ENCODE data around the gene FAM89B. TPM values are rescaled to one million over a fixed set of nuclear protein-coding genes. Genes with fewer than 3 reads are reported as not detected.

FAM89B gene
- polyA plus RNA-seq, 2 donors: 27.9 to 36.5 TPM

GRCh38 chr11:65529475-65530156 lies 42.7 kb upstream of the FAM89B start:
- no peak overlapping the region for H3K4me3 ChIP-seq (ENCODE audit: low read depth in 1 of 2, low read length in 2 of 2)
- peaks cover 4 to 10% of the 10 kb centered on the region in 2 donors for H3K4me1 ChIP-seq (ENCODE audit: control insufficient read depth in 2 of 2, insufficient read depth in 2 of 2, low read length in 1 of 2)
- H3K27me3 ChIP-seq (ENCODE audit: control insufficient read depth in 1 of 2, insufficient read depth in 2 of 2, low read length in 2 of 2): no peaks in the 10 kb centered on the region
- H3K27ac ChIP-seq (ENCODE audit: low read depth in 2 of 2, low read length in 1 of 2): no peak overlapping the region
- 77 to 81% methylated on average over 10 of the region's 10 CpGs for WGBS, 2 donors
- H3K36me3 ChIP-seq (ENCODE audit: control insufficient read depth in 2 of 2, insufficient read depth in 2 of 2, low read length in 1 of 2): peaks cover 10 to 51% of the 10 kb centered on the region in 2 donors
- H3K9me3 ChIP-seq (ENCODE audit: control insufficient read depth in 2 of 2, insufficient read depth in 1 of 2, low read depth in 1 of 2, low read length in 1 of 2): no peaks in the 10 kb centered on the region

GRCh38 chr11:65530157-65530496 lies 42.2 kb upstream of the FAM89B start:
- 85 to 87% methylated on average over 5 of the region's 5 CpGs for WGBS, 2 donors
- peaks cover 10 to 53% of the 10 kb centered on the region in 2 donors for H3K36me3 ChIP-seq (ENCODE audit: control insufficient read depth in 2 of 2, insufficient read depth in 2 of 2, low read length in 1 of 2)
- H3K9me3 ChIP-seq (ENCODE audit: control insufficient read depth in 2 of 2, insufficient read depth in 1 of 2, low read depth in 1 of 2, low read length in 1 of 2): no peaks in the 10 kb centered on the region

DNA sequence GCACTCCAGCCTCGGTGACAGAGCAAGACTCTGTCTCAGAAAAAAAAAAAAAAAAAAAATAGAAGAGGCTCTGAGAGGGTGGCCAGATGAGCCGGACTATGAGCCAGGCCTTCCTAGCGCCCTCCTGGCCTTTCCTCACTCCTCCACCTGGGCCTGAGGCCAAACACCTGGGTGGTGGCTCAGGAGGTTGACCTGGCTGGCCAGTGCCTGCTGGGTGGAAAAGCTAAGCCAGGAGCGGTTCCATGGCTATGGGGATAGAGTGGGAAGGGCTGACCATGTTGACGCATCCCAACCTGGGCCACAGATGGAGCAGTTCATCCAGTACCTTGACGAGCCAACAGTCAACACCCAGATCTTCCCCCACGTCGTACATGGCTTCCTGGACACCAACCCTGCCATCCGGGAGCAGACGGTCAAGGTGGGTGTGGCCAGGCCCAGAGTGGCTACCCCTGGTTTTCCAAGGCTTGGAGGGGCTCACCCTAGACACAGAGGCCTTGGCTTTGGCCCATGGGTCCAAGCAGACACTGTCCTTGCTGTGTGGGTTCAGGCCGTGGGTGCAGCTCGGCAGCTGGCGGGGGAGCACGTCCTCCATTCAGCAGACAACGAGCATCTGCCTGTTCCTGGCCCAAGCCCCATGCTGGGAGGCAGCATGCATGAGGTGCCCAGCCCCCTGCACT lies 39.8 kb upstream of the FAM89B start:
- no peak overlapping the region for H3K4me3 ChIP-seq (ENCODE audit: low read depth in 1 of 2, low read length in 2 of 2)
- 83% methylated on average over 15 of the region's 15 CpGs for WGBS, 2 donors
- peaks cover 13 to 63% of the 10 kb centered on the region in 2 donors for H3K36me3 ChIP-seq (ENCODE audit: control insufficient read depth in 2 of 2, insufficient read depth in 2 of 2, low read length in 1 of 2)
- no peaks in the 10 kb centered on the region for H3K9me3 ChIP-seq (ENCODE audit: control insufficient read depth in 2 of 2, insufficient read depth in 1 of 2, low read depth in 1 of 2, low read length in 1 of 2)
- H3K27me3 ChIP-seq (ENCODE audit: control insufficient read depth in 1 of 2, insufficient read depth in 2 of 2, low read length in 2 of 2): no peaks in the 10 kb centered on the region
- no peak overlapping the region for H3K27ac ChIP-seq (ENCODE audit: low read depth in 2 of 2, low read length in 1 of 2)
- no peaks in the 10 kb centered on the region for H3K4me1 ChIP-seq (ENCODE audit: control insufficient read depth in 2 of 2, insufficient read depth in 2 of 2, low read length in 1 of 2)

More at GRCh38 chr11:65530157-65530496, 42.2 kb upstream of the FAM89B start:
- Histone ChIP-seq H3K4me1 (ENCODE audit: control insufficient read depth in 2 of 2, insufficient read depth in 2 of 2, low read length in 1 of 2) (peaks cover 4 to 10% of the 10 kb centered on the region in 2 donors), H3K27ac (ENCODE audit: low read depth in 2 of 2, low read length in 1 of 2) (no peak overlapping the region), H3K4me3 (ENCODE audit: low read depth in 1 of 2, low read length in 2 of 2) (no peak overlapping the region), H3K27me3 (ENCODE audit: control insufficient read depth in 1 of 2, insufficient read depth in 2 of 2, low read length in 2 of 2) (no peaks in the 10 kb centered on the region)

- Histone ChIP-seq H3K4me3 (ENCODE audit: low read depth in 1 of 2, low read length in 2 of 2) (no peak overlapping the region), H3K9me3 (ENCODE audit: control insufficient read depth in 2 of 2, insufficient read depth in 1 of 2, low read depth in 1 of 2, low read length in 1 of 2) (no peaks in the 10 kb centered on the region), H3K27ac (ENCODE audit: low read depth in 2 of 2, low read length in 1 of 2) (no peak overlapping the region), H3K27me3 (ENCODE audit: control insufficient read depth in 1 of 2, insufficient read depth in 2 of 2, low read length in 2 of 2) (no peaks in the 10 kb centered on the region), H3K4me1 (ENCODE audit: control insufficient read depth in 2 of 2, insufficient read depth in 2 of 2, low read length in 1 of 2) (peaks cover 0 to 7% of the 10 kb centered on the region in 2 donors), H3K36me3 (ENCODE audit: control insufficient read depth in 2 of 2, insufficient read depth in 2 of 2, low read length in 1 of 2) (peaks cover 15 to 62% of the 10 kb centered on the region in 2 donors)
- 81 to 90% methylated on average over 9 of the region's 9 CpGs for WGBS, 2 donors
Observed at GRCh38 chr11:65535102-65535501, 37.2 kb upstream of the FAM89B start.

GRCh38 chr11:65536412-65537295 lies 35.7 kb upstream of the FAM89B start:
- WGBS, 2 donors: 80 to 90% methylated on average over 12 of the region's 12 CpGs
- Histone ChIP-seq H3K4me3 (ENCODE audit: low read depth in 1 of 2, low read length in 2 of 2) (no peak overlapping the region), H3K36me3 (ENCODE audit: control insufficient read depth in 2 of 2, insufficient read depth in 2 of 2, low read length in 1 of 2) (peaks cover 10 to 46% of the 10 kb centered on the region in 2 donors), H3K27me3 (ENCODE audit: control insufficient read depth in 1 of 2, insufficient read depth in 2 of 2, low read length in 2 of 2) (no peaks in the 10 kb centered on the region), H3K9me3 (ENCODE audit: control insufficient read depth in 2 of 2, insufficient read depth in 1 of 2, low read depth in 1 of 2, low read length in 1 of 2) (no peaks in the 10 kb centered on the region), H3K27ac (ENCODE audit: low read depth in 2 of 2, low read length in 1 of 2) (no peak overlapping the region), H3K4me1 (ENCODE audit: control insufficient read depth in 2 of 2, insufficient read depth in 2 of 2, low read length in 1 of 2) (peaks cover 0 to 17% of the 10 kb centered on the region in 2 donors)

DNA sequence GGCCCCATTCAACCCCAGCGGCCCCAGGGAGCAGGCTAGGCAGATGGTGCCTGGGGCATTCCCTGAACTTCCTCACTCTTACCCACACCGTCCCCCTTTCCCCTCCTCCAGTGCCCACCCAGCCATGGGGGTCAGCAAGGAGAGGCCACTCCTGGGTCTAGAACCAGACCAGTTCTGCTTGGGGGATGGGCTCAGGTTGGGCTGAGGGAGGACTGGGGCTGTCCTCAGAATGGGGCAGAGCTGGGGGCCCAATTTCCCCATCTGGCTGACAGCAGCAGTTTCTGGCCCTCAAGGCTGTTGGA lies 35.1 kb upstream of the FAM89B start:
- Histone ChIP-seq H3K4me3 (ENCODE audit: low read depth in 1 of 2, low read length in 2 of 2) (no peak overlapping the region), H3K4me1 (ENCODE audit: control insufficient read depth in 2 of 2, insufficient read depth in 2 of 2, low read length in 1 of 2) (peaks cover 0 to 21% of the 10 kb centered on the region in 2 donors), H3K27ac (ENCODE audit: low read depth in 2 of 2, low read length in 1 of 2) (peak overlapping the region in 1 of 2 donors; percentile 5), H3K27me3 (ENCODE audit: control insufficient read depth in 1 of 2, insufficient read depth in 2 of 2, low read length in 2 of 2) (no peaks in the 10 kb centered on the region), H3K36me3 (ENCODE audit: control insufficient read depth in 2 of 2, insufficient read depth in 2 of 2, low read length in 1 of 2) (peaks cover 8 to 43% of the 10 kb centered on the region in 2 donors), H3K9me3 (ENCODE audit: control insufficient read depth in 2 of 2, insufficient read depth in 1 of 2, low read depth in 1 of 2, low read length in 1 of 2) (no peaks in the 10 kb centered on the region)
- 90 to 93% methylated on average over 2 of the region's 2 CpGs for WGBS, 2 donors

- peaks cover 0 to 21% of the 10 kb centered on the region in 2 donors for H3K4me1 ChIP-seq (ENCODE audit: control insufficient read depth in 2 of 2, insufficient read depth in 2 of 2, low read length in 1 of 2)
- no peaks in the 10 kb centered on the region for H3K27me3 ChIP-seq (ENCODE audit: control insufficient read depth in 1 of 2, insufficient read depth in 2 of 2, low read length in 2 of 2)
- H3K9me3 ChIP-seq (ENCODE audit: control insufficient read depth in 2 of 2, insufficient read depth in 1 of 2, low read depth in 1 of 2, low read length in 1 of 2): no peaks in the 10 kb centered on the region
- peaks cover 5 to 38% of the 10 kb centered on the region in 2 donors for H3K36me3 ChIP-seq (ENCODE audit: control insufficient read depth in 2 of 2, insufficient read depth in 2 of 2, low read length in 1 of 2)
- 78 to 81% methylated on average over 18 of the region's 18 CpGs for WGBS, 2 donors
- H3K4me3 ChIP-seq (ENCODE audit: low read depth in 1 of 2, low read length in 2 of 2): no peak overlapping the region
- peak overlapping the region in 1 of 2 donors; percentile 5 for H3K27ac ChIP-seq (ENCODE audit: low read depth in 2 of 2, low read length in 1 of 2)
Observed at GRCh38 chr11:65537620-65538231, 34.6 kb upstream of the FAM89B start.

GRCh38 chr11:65538232-65538914 lies 34.0 kb upstream of the FAM89B start:
- Histone ChIP-seq H3K27me3 (ENCODE audit: control insufficient read depth in 1 of 2, insufficient read depth in 2 of 2, low read length in 2 of 2) (no peaks in the 10 kb centered on the region), H3K36me3 (ENCODE audit: control insufficient read depth in 2 of 2, insufficient read depth in 2 of 2, low read length in 1 of 2) (peaks cover 5 to 32% of the 10 kb centered on the region in 2 donors), H3K4me1 (ENCODE audit: control insufficient read depth in 2 of 2, insufficient read depth in 2 of 2, low read length in 1 of 2) (peaks cover 0 to 23% of the 10 kb centered on the region in 2 donors), H3K9me3 (ENCODE audit: control insufficient read depth in 2 of 2, insufficient read depth in 1 of 2, low read depth in 1 of 2, low read length in 1 of 2) (no peaks in the 10 kb centered on the region), H3K4me3 (ENCODE audit: low read depth in 1 of 2, low read length in 2 of 2) (no peak overlapping the region), H3K27ac (ENCODE audit: low read depth in 2 of 2, low read length in 1 of 2) (peak overlapping the region in 1 of 2 donors; percentile 93)
- 85 to 90% methylated on average over 41 to 43 of the region's 43 CpGs for WGBS, 2 donors
